A549 (cell line): Measurements from ENCODE around the gene TTC16. TPM values are rescaled to one million over a fixed set of nuclear protein-coding genes. Genes with fewer than 3 reads are reported as not detected.

Experiments
- ATAC-seq, 2 experiments: fragments of 200-7000 bp in 1 of 2; fragments of >200 bp in 1 of 2; cut with Nextera tagmentation in 1 of 2; cut with Tn5 transposase in 1 of 2; 3 replicates each; pipeline versions ENCODE4 v1.8.0 to v1.9.1; 2018 to 2020; ENCODE audit warnings: mild to moderate bottlenecking in 1 of 2, moderate library complexity in 1 of 2
- CTCF ChIA-PET: fragments of 300-600 bp; sonication (Branson Sonifier 250); formaldehyde crosslinking; extraction: SDS; loops from one replicate; lab custom pipeline; 2021; ENCODE audit warnings: antibody characterized with exemption, inconsistent platforms; lab: Yijun Ruan, JAX
- POLR2A ChIA-PET: fragments of 350-600 bp; formaldehyde crosslinking; extraction: SDS; loops from one replicate; lab custom pipeline; 2021; ENCODE audit warnings: antibody characterized with exemption, inconsistent platforms; lab: Yijun Ruan, JAX
- DNase-seq, 2 experiments: peaks; one replicate each; pipeline versions ENCODE4 v3.0.0 to v3.0.0-alpha.2; 2011 to 2016; ENCODE audit warnings: low read depth in 1 of 2, low spot score in 1 of 2
- FAIRE-seq: peaks from 2 replicates; lab custom pipeline; 2011; peaks lifted over from hg19 to GRCh38; lab: Jason Lieb, UNC
- H3K27ac ChIP-seq, 2 experiments: fragments of >200 bp; sonication (Bioruptor Twin); formaldehyde crosslinking; 3 replicates each; pipeline ENCODE4 v1.5.1; 2016 to 2017
- H3K4me1 ChIP-seq: fragments of >200 bp; sonication (Bioruptor Twin); formaldehyde crosslinking; 3 replicates; pipeline ENCODE4 v1.6.1; 2016
- H3K4me2 ChIP-seq: fragments of >200 bp; sonication (Bioruptor Twin); formaldehyde crosslinking; 3 replicates; pipeline ENCODE4 v1.6.1; 2016
- H3K4me3 ChIP-seq: fragments of >200 bp; sonication (Bioruptor Twin); formaldehyde crosslinking; 3 replicates; pipeline ENCODE4 v1.5.1; 2016
- H3K9me3 ChIP-seq: fragments of >200 bp; sonication (Bioruptor Twin); formaldehyde crosslinking; 3 replicates; pipeline ENCODE4 v1.6.1; 2016
- BHLHE40 ChIP-seq: IDR thresholded peaks from 2 replicates; pipeline ENCODE4 v1.6.1; 2012; ENCODE audit warnings: low read depth, low read length, inconsistent platforms
- CBX2 ChIP-seq: fragments of 200-600 bp; sonication (generic); IDR thresholded peaks from 2 replicates; pipeline ENCODE4 v1.6.1; 2016; ENCODE audit warnings: low read depth, mild to moderate bottlenecking, borderline replicate concordance
- E2F6 ChIP-seq: IDR thresholded peaks from 2 replicates; pipeline ENCODE4 v1.6.1; 2012; ENCODE audit warnings: low read depth, borderline replicate concordance
- HES2 ChIP-seq: fragments of >200 bp; sonication (Bioruptor Twin); formaldehyde crosslinking; IDR thresholded peaks from 2 replicates; pipeline ENCODE4 v1.6.1; 2016
- HOXA7 ChIP-seq: fragments of 250-450 bp; sonication (Bioruptor Pico); IDR thresholded peaks from 2 replicates; pipeline ENCODE4 v1.5.0; 2020; ENCODE audit warnings: mild to moderate bottlenecking, moderate library complexity
- JUN ChIP-seq, 2 experiments: fragments of >200 bp; sonication (Bioruptor Twin); formaldehyde crosslinking; IDR thresholded peaks; 2 replicates in 1 of 2; 3 replicates in 1 of 2; pipeline ENCODE4 v1.6.1; 2016 to 2017
- JUNB ChIP-seq: fragments of >200 bp; sonication (Bioruptor Twin); formaldehyde crosslinking; IDR thresholded peaks from 2 replicates; pipeline ENCODE4 v1.6.1; 2016
- KDM5A ChIP-seq: fragments of 200-600 bp; sonication (generic); IDR thresholded peaks from 2 replicates; pipeline ENCODE4 v1.6.1; 2016; ENCODE audit warnings: antibody characterized with exemption, mild to moderate bottlenecking
- MAZ ChIP-seq: fragments of 150-350 bp; IDR thresholded peaks from 2 replicates; pipeline ENCODE4 v1.6.1; 2014; ENCODE audit warnings: antibody characterized with exemption, low read depth, low read length, borderline replicate concordance
- NPAS2 ChIP-seq: fragments of 250-450 bp; sonication (Bioruptor Pico); IDR thresholded peaks from 2 replicates; pipeline ENCODE4 v1.8.0; 2022; ENCODE audit warnings: mild to moderate bottlenecking, moderate library complexity, borderline replicate concordance
- POLR2AphosphoS2 ChIP-seq: conservative IDR thresholded peaks from 2 replicates; pipeline ENCODE4 v1.6.1; 2012; ENCODE audit warnings: low read length, improper control_type of control experiment, inconsistent platforms
- RARB ChIP-seq: fragments of 250-450 bp; sonication (Bioruptor Pico); IDR thresholded peaks from 2 replicates; pipeline ENCODE4 v1.8.0; 2021; ENCODE audit warnings: mild to moderate bottlenecking, moderate library complexity
- REST ChIP-seq: fragments of 200-600 bp; sonication (generic); IDR thresholded peaks from 2 replicates; pipeline ENCODE4 v1.6.1; 2016; ENCODE audit warnings: antibody characterized with exemption, mild to moderate bottlenecking, moderate library complexity
- RFX5 ChIP-seq: fragments of 450-650 bp; IDR thresholded peaks from 2 replicates; pipeline ENCODE4 v1.7.1; 2014; ENCODE audit warnings: antibody characterized with exemption, mild to moderate bottlenecking, moderate library complexity
- TP53 ChIP-seq: fragments of 250-450 bp; sonication (Bioruptor Pico); IDR thresholded peaks from 2 replicates; pipeline ENCODE4 v1.5.0; 2021; ENCODE audit warnings: mild to moderate bottlenecking, moderate library complexity
- ZC3H11A ChIP-seq: fragments of 450-650 bp; IDR thresholded peaks from 2 replicates; pipeline ENCODE4 v1.6.1; 2014; ENCODE audit warnings: antibody characterized with exemption, mild to moderate bottlenecking
- ZFP36 ChIP-seq: fragments of 450-650 bp; IDR thresholded peaks from 2 replicates; pipeline ENCODE4 v1.6.1; 2014; ENCODE audit warnings: borderline replicate concordance; ENCODE audit not compliant: partially characterized antibody
- ZSCAN20 ChIP-seq: fragments of 250-450 bp; sonication (Bioruptor Pico); IDR thresholded peaks from 2 replicates; pipeline ENCODE4 v1.8.0; 2022; ENCODE audit warnings: mild to moderate bottlenecking, moderate library complexity
- WGBS: methylation state at CpG from one replicate; pipeline ENCODE4 v1.1.6; 2017; ENCODE audit errors: missing lambda C conversion rate; 5-methylcytosine and 5-hydroxymethylcytosine counted together
- polyA plus RNA-seq, 4 experiments: library from polyadenylated mRNA; depleted of rRNA in 3 of 4; stranded (reverse); fragments of >200 nt; fragmentation: RNase III in 1 of 4; extraction: RNeasy Plus Mini Kit Qiagen cat#74134 plus additional on column Dnase treatment in 1 of 4; gene quantifications; 2 replicates in 3 of 4; 3 replicates in 1 of 4; pipeline ENCODE4 v1.2.3, GENCODE V29; 2011 to 2017

TTC16 gene
- polyA plus RNA-seq, 2 of the 4 experiments (the other 2 are of a cell fraction): not detected

GRCh38 chr9:127731938-127732337, 16.1 kb downstream of the TTC16 start (continued):
- TF ChIP-seq RFX5: no peak
- no peak for TF ChIP-seq E2F6
- no peak for TF ChIP-seq JUN (IDR thresholded peaks at IDR 0.05)
- no peak for TF ChIP-seq REST

- CTCF ChIA-PET: interaction anchor here (1.1 to 15.7 kb wide), 10 partner anchors 8 to 228 kb away, joined by 3 to 243 read pairs (median 60); partner anchors contain the start of genes CDK9, SH2D3C and STXBP1
- ATAC-seq (no peak), FAIRE-seq (no peak), DNase-seq (no peak)
- no peak overlapping the region for H3K4me2 ChIP-seq
- no peaks in the 10 kb centered on the region for H3K9me3 ChIP-seq
- 94% methylated on average over 19 of the region's 21 CpGs for WGBS
- peaks cover 9% of the 10 kb centered on the region; the same call in 1 of the 3 replicates for H3K4me1 ChIP-seq
- H3K27ac ChIP-seq: no peak overlapping the region
- no peak overlapping the region for H3K4me3 ChIP-seq
- POLR2A ChIA-PET: no interaction called here
- TF ChIP-seq RARB (CRISPR knock-in tag) (no peak), JUN (IDR thresholded peaks at IDR 0.05) (no peak), E2F6 (no peak), POLR2AphosphoS2 (no peak), BHLHE40 (no peak), CBX2 (no peak)
Measured at GRCh38 chr9:127732444-127732843, 16.6 kb downstream of the TTC16 start.

- ChIA-PET POLR2A (no interaction called here), CTCF (interaction anchor here (1.1 to 15.7 kb wide), 27 partner anchors 9 to 229 kb away, joined by 3 to 243 read pairs (median 20); partner anchors contain the start of genes CDK9, CFAP157, PTRH1 and SH2D3C)
- no peak overlapping the region for H3K4me3 ChIP-seq
- DNase-seq (no peak), FAIRE-seq (no peak), ATAC-seq (no peak)
- no peak overlapping the region for H3K4me2 ChIP-seq
- no peak overlapping the region for H3K27ac ChIP-seq
- H3K4me1 ChIP-seq: peaks cover 9% of the 10 kb centered on the region; the same call in 1 of the 3 replicates
- WGBS: 86% methylated on average over 2 of the region's 2 CpGs
- TF ChIP-seq POLR2AphosphoS2 (no peak), ZSCAN20 (CRISPR knock-in tag) (no peak), JUNB (no peak), ZC3H11A (no peak), MAZ (no peak), HES2 (no peak), HOXA7 (CRISPR knock-in tag) (no peak), ZFP36 (no peak), TP53 (CRISPR knock-in tag) (no peak), NPAS2 (CRISPR knock-in tag) (no peak), KDM5A (no peak), CBX2 (no peak)
- TF ChIP-seq, all 56 proteins: peak for 0
- H3K9me3 ChIP-seq: no peaks in the 10 kb centered on the region
Measured at GRCh38 chr9:127733614-127734013, 17.7 kb downstream of the TTC16 start.
